Measurements from ENCODE around the gene ASCC1. TPM values are rescaled to one million over a fixed set of nuclear protein-coding genes. Genes with fewer than 3 reads are reported as not detected.

The ASCC1 gene, protein sequence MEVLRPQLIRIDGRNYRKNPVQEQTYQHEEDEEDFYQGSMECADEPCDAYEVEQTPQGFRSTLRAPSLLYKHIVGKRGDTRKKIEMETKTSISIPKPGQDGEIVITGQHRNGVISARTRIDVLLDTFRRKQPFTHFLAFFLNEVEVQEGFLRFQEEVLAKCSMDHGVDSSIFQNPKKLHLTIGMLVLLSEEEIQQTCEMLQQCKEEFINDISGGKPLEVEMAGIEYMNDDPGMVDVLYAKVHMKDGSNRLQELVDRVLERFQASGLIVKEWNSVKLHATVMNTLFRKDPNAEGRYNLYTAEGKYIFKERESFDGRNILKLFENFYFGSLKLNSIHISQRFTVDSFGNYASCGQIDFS
- 15.7 and 24.3 TPM in 2 replicates for total RNA-seq (2014; rRNA removed)
- Bru-seq, nascent RNA, result percentile 61 among the genes with signal in this experiment
- BruChase-seq, experiment 1, labeled RNA remaining after a 6-hour chase, result percentile 59 among the genes with signal in this experiment
- BruChase-seq, experiment 2, labeled RNA remaining after a 2-hour chase, result percentile 55 among the genes with signal in this experiment
- long read RNA-seq, transcript ASCC1-202 (10 exons, 2,002 nt), result major isoform, 9 of 35 reads
- long read RNA-seq, partial matches to known transcripts, result 2 of 35 reads
- long read RNA-seq, other reads (novel, unspliced or antisense), result 24 of 35 reads

- Histone ChIP-seq H3K79me2 (ENCODE audit: low read length) (peaks cover 48% of the 10 kb centered on the region), H3K27ac (ENCODE audit: low read length) (peak within 1 kb of the TSS; percentile 96), H3K27me3 (ENCODE audit: low read length) (no peaks in the 10 kb centered on the region), H3K9me3 (ENCODE audit: low read length) (no peaks in the 10 kb centered on the region), H3K9ac (ENCODE audit: low read length) (peak within 1 kb of the TSS; percentile 98), H3K4me1 (ENCODE audit: insufficient read depth, low read length) (peaks cover 19% of the 10 kb centered on the region; the same call in 1 of the 2 replicates), H2AFZ (ENCODE audit: low read length) (peak within 1 kb of the TSS; percentile 91), H3K9me2 (replicated peaks; ENCODE audit: low read length) (no peaks in the 10 kb centered on the region), H3K36me3 (ENCODE audit: low read depth, low read length) (no peaks in the 10 kb centered on the region; the same call in 1 of the 2 replicates), H4K20me1 (ENCODE audit: low read length) (no peaks in the 10 kb centered on the region), H3K4me3 (ENCODE audit: low read length) (peak within 1 kb of the TSS; percentile 98), H3K4me2 (ENCODE audit: low read length) (peak within 1 kb of the TSS; percentile 99), H3F3A (ENCODE audit: low read length, unreplicated experiment) (no peaks in the 10 kb centered on the region)
- ATAC-seq (peak; percentile 85), DNase-seq (peak; percentile 88)
- TF ChIP-seq EZH2 (IDR thresholded peaks at IDR 0.05; ENCODE audit: low read length, unreplicated experiment) (no peak), EZH2phosphoT487 (IDR thresholded peaks at IDR 0.05; ENCODE audit: borderline replicate concordance, low read length) (no peak)
- TF ChIP-seq, protein P1, sequence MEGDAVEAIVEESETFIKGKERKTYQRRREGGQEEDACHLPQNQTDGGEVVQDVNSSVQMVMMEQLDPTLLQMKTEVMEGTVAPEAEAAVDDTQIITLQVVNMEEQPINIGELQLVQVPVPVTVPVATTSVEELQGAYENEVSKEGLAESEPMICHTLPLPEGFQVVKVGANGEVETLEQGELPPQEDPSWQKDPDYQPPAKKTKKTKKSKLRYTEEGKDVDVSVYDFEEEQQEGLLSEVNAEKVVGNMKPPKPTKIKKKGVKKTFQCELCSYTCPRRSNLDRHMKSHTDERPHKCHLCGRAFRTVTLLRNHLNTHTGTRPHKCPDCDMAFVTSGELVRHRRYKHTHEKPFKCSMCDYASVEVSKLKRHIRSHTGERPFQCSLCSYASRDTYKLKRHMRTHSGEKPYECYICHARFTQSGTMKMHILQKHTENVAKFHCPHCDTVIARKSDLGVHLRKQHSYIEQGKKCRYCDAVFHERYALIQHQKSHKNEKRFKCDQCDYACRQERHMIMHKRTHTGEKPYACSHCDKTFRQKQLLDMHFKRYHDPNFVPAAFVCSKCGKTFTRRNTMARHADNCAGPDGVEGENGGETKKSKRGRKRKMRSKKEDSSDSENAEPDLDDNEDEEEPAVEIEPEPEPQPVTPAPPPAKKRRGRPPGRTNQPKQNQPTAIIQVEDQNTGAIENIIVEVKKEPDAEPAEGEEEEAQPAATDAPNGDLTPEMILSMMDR (conservative IDR thresholded peaks at IDR 0.05; ENCODE audit: low read depth, low read length), result no peak
- ChIA-PET CTCF (interaction anchor here (0.6 kb wide), 1 partner anchor 113 kb away, joined by 5 read pairs; no protein-coding TSS in a partner anchor), POLR2A (ENCODE audit: unreplicated experiment) (interaction anchor here (0.7 kb wide), 1 partner anchor 87 kb away, joined by 21 read pairs; no protein-coding TSS in a partner anchor)
- no TSS peak for BruUV-seq (replicated peaks)
- intact Hi-C loops (cut with micrococcal nuclease), result no loop called here
These were observed at the start of gene ASCC1, which contains the start of gene ANAPC16 for GRCh38 chr10:72215611-72216549. Gene ASCC1 (minus strand): TSS chr10:72216276. CDS start chr10:72213298, 2,978 bp downstream. Gene ANAPC16 (plus strand): TSS chr10:72216012. CDS start chr10:72223915, 7,903 bp downstream.

- POLR2A ChIA-PET (ENCODE audit: unreplicated experiment), result no interaction called here
- ATAC-seq, result no peak
These were observed 49.4 kb upstream of the ASCC1 start for GRCh38 chr10:72265508-72265907.

More at GRCh38 chr10:72265508-72265907, 49.4 kb upstream of the ASCC1 start:
- TF ChIP-seq EZH2phosphoT487 (IDR thresholded peaks at IDR 0.05; ENCODE audit: borderline replicate concordance, low read length) (no peak), EZH2 (IDR thresholded peaks at IDR 0.05; ENCODE audit: low read length, unreplicated experiment) (no peak)
- TF ChIP-seq, protein P1 (conservative IDR thresholded peaks at IDR 0.05; ENCODE audit: low read depth, low read length), result no peak
- H3K36me3 ChIP-seq (ENCODE audit: low read depth, low read length), result no peaks in the 10 kb centered on the region
- CTCF ChIA-PET, result no interaction called here
- no peaks in the 10 kb centered on the region for H3K79me2 ChIP-seq (ENCODE audit: low read length)
- no peak overlapping the region for H3K4me2 ChIP-seq (ENCODE audit: low read length)
- intact Hi-C loops (cut with micrococcal nuclease), result no loop called here
- H3K9ac ChIP-seq (ENCODE audit: low read length), result no peak overlapping the region
- no peak overlapping the region for H3K27ac ChIP-seq (ENCODE audit: low read length)
- H2AFZ ChIP-seq (ENCODE audit: low read length), result no peak overlapping the region
- H4K20me1 ChIP-seq (ENCODE audit: low read length), result no peaks in the 10 kb centered on the region
- no peaks in the 10 kb centered on the region for H3K9me2 ChIP-seq (replicated peaks; ENCODE audit: low read length)
- DNase-seq, result no peak
- no peak overlapping the region for H3K4me3 ChIP-seq (ENCODE audit: low read length)
- no peaks in the 10 kb centered on the region for H3F3A ChIP-seq (ENCODE audit: low read length, unreplicated experiment)
- no TSS peak for BruUV-seq (replicated peaks)
- no peaks in the 10 kb centered on the region for H3K27me3 ChIP-seq (ENCODE audit: low read length)
- H3K4me1 ChIP-seq (ENCODE audit: insufficient read depth, low read length), result peaks cover 10% of the 10 kb centered on the region; the same call in 1 of the 2 replicates
- H3K9me3 ChIP-seq (ENCODE audit: low read length), result no peaks in the 10 kb centered on the region

All from PC-3 (cell line).